ENCODE measurements around the gene AUTS2.

- TF ChIP-seq, protein P1, sequence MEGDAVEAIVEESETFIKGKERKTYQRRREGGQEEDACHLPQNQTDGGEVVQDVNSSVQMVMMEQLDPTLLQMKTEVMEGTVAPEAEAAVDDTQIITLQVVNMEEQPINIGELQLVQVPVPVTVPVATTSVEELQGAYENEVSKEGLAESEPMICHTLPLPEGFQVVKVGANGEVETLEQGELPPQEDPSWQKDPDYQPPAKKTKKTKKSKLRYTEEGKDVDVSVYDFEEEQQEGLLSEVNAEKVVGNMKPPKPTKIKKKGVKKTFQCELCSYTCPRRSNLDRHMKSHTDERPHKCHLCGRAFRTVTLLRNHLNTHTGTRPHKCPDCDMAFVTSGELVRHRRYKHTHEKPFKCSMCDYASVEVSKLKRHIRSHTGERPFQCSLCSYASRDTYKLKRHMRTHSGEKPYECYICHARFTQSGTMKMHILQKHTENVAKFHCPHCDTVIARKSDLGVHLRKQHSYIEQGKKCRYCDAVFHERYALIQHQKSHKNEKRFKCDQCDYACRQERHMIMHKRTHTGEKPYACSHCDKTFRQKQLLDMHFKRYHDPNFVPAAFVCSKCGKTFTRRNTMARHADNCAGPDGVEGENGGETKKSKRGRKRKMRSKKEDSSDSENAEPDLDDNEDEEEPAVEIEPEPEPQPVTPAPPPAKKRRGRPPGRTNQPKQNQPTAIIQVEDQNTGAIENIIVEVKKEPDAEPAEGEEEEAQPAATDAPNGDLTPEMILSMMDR (IDR thresholded peaks at IDR 0.05), result no peak
- TF ChIP-seq SIN3A (IDR thresholded peaks at IDR 0.05; ENCODE audit: borderline replicate concordance, insufficient read depth, low read depth, low read length) (no peak), POLR2AphosphoS5 (IDR thresholded peaks at IDR 0.05; ENCODE audit: low read depth, low read length) (no peak), TCF7L2 (IDR thresholded peaks at IDR 0.05; ENCODE audit: low read depth, low read length) (no peak), REST (IDR thresholded peaks at IDR 0.05; ENCODE audit: insufficient read depth in 1 of 2, low read depth in 2 of 2, low read length in 1 of 2) (no peak)
Measured at GRCh38 chr7:70751895-70752294, 1153.6 kb downstream of the AUTS2 start.

Measured in Panc1 (cell line).